SK-N-SH treated with all-trans-retinoic acid at 6 μM for 48 hours (cell line): ENCODE measurements around the gene TMEM151A.

ENCODE experiments used
- ARNTL ChIP-seq: fragments of 450-650 bp; formaldehyde crosslinking; IDR thresholded peaks from 2 replicates; pipeline ENCODE4 v1.5.0; 2020; ENCODE audit warnings: low read depth, mild to moderate bottlenecking, moderate library complexity, borderline replicate concordance
- CSDC2 ChIP-seq: fragments of 250-450 bp; sonication (Bioruptor Pico); IDR thresholded peaks from 2 replicates; pipeline ENCODE4 v1.5.0; 2020; ENCODE audit warnings: mild to moderate bottlenecking, moderate library complexity
- ESRRG ChIP-seq: fragments of 250-450 bp; sonication (Bioruptor Pico); IDR thresholded peaks from 2 replicates; pipeline ENCODE4 v1.6.1; 2021; ENCODE audit warnings: mild to moderate bottlenecking
- OSR1 ChIP-seq: fragments of 250-450 bp; sonication (Bioruptor Pico); IDR thresholded peaks from 2 replicates; pipeline ENCODE4 v1.8.0; 2022; ENCODE audit warnings: moderate library complexity, mild to moderate bottlenecking, inconsistent platforms
- SNAI2 ChIP-seq: fragments of 250-450 bp; sonication (Bioruptor Pico); IDR thresholded peaks from 2 replicates; pipeline ENCODE4 v1.5.0; 2020; ENCODE audit warnings: mild to moderate bottlenecking, moderate library complexity
- TCF4 ChIP-seq: fragments of 250-450 bp; sonication (Bioruptor Pico); IDR thresholded peaks from 2 replicates; pipeline ENCODE4 v1.8.0; 2021; ENCODE audit warnings: mild to moderate bottlenecking, moderate library complexity, borderline replicate concordance
- TOX ChIP-seq: fragments of 250-450 bp; sonication (Bioruptor Pico); IDR thresholded peaks from 2 replicates; pipeline ENCODE4 v1.8.0; 2021; ENCODE audit warnings: mild to moderate bottlenecking, moderate library complexity, borderline replicate concordance
- ZC3H10 ChIP-seq: fragments of 250-450 bp; sonication (Bioruptor Pico); IDR thresholded peaks from 2 replicates; pipeline ENCODE4 v1.5.1; 2021; ENCODE audit warnings: mild to moderate bottlenecking, moderate library complexity
- ZFP3 ChIP-seq: fragments of 250-450 bp; sonication (Bioruptor Pico); IDR thresholded peaks from 2 replicates; pipeline ENCODE4 v1.5.0; 2020; ENCODE audit warnings: mild to moderate bottlenecking, moderate library complexity
- ZFP30 ChIP-seq: fragments of 450-650 bp; formaldehyde crosslinking; IDR thresholded peaks from 2 replicates; pipeline ENCODE4 v1.5.0; 2022; ENCODE audit warnings: mild to moderate bottlenecking, moderate library complexity
- TF ChIP-seq, protein P1 (sequence below): fragments of 250-450 bp; sonication (Bioruptor Pico); IDR thresholded peaks from 2 replicates; pipeline ENCODE4 v1.5.1; 2021; ENCODE audit warnings: mild to moderate bottlenecking, moderate library complexity
- TF ChIP-seq, protein P2 (sequence below): fragments of 250-450 bp; sonication (Bioruptor Pico); IDR thresholded peaks from 2 replicates; pipeline ENCODE4 v1.8.0; 2020; ENCODE audit warnings: mild to moderate bottlenecking, moderate library complexity, borderline replicate concordance
- TF ChIP-seq, protein P3 (sequence below): fragments of 250-450 bp; sonication (Bioruptor Pico); IDR thresholded peaks from 2 replicates; pipeline ENCODE4 v1.5.1; 2020; ENCODE audit warnings: low read depth, mild to moderate bottlenecking, moderate library complexity

DNA sequence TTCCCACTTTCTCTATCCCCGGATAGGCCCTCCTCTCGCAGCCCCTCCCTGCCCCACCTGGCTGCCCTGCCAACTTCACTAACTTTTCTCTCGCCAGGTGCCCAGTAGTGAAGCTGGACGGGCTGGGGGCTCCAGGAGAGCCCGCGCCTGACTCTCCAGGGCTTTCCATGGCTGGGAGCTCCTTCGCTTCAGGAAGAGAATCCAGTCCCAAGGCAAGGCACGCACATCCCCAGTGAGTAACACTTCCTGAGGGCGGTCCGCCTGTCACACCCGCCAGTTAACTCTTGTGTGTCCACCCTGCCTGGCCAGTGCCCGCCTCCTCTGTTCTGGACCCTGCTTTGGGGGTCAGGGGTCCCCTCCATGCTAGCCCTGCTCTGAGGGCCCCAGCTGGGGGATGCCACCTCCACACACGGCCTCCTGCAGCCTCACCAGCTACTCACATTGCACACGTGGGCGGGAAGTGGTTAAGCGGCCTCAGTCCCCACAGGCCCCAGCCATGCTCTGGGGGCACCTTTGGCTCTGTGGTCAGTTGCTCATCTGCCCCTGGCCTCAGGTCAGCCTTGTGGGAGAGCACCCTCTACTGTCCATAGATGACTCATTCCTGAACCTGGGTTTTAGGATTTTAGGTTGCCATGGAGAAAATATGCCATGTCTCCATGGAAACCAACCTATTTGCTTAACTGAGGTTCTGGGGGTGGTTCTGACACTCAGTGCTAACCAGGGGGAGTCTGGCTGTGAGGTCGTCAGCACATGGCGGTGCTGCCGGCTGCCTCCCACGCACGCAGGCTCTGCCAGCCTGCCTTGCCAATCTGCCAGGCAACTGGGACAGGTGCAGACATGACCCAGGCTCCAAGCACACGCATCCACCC is 44.8 kb downstream of the TMEM151A start, which contains the start of gene RIN1:
- TF ChIP-seq ZFP3 (CRISPR knock-in tag) (peak; percentile 54; the same call in 1 of the 2 replicates), OSR1 (no peak), SNAI2 (CRISPR knock-in tag) (no peak), CSDC2 (CRISPR knock-in tag) (no peak), ZC3H10 (CRISPR knock-in tag) (no peak), TCF4 (CRISPR knock-in tag) (no peak), ESRRG (CRISPR knock-in tag) (no peak), TOX (CRISPR knock-in tag) (no peak), ZFP30 (CRISPR knock-in tag) (no peak), ARNTL (CRISPR knock-in tag) (no peak)
- TF ChIP-seq, protein P1, sequence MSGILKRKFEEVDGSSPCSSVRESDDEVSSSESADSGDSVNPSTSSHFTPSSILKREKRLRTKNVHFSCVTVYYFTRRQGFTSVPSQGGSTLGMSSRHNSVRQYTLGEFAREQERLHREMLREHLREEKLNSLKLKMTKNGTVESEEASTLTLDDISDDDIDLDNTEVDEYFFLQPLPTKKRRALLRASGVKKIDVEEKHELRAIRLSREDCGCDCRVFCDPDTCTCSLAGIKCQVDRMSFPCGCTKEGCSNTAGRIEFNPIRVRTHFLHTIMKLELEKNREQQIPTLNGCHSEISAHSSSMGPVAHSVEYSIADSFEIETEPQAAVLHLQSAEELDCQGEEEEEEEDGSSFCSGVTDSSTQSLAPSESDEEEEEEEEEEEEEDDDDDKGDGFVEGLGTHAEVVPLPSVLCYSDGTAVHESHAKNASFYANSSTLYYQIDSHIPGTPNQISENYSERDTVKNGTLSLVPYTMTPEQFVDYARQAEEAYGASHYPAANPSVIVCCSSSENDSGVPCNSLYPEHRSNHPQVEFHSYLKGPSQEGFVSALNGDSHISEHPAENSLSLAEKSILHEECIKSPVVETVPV (CRISPR knock-in tag) = no peak
- TF ChIP-seq, protein P2, sequence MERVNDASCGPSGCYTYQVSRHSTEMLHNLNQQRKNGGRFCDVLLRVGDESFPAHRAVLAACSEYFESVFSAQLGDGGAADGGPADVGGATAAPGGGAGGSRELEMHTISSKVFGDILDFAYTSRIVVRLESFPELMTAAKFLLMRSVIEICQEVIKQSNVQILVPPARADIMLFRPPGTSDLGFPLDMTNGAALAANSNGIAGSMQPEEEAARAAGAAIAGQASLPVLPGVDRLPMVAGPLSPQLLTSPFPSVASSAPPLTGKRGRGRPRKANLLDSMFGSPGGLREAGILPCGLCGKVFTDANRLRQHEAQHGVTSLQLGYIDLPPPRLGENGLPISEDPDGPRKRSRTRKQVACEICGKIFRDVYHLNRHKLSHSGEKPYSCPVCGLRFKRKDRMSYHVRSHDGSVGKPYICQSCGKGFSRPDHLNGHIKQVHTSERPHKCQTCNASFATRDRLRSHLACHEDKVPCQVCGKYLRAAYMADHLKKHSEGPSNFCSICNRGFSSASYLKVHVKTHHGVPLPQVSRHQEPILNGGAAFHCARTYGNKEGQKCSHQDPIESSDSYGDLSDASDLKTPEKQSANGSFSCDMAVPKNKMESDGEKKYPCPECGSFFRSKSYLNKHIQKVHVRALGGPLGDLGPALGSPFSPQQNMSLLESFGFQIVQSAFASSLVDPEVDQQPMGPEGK = peak; percentile 74; the same call in 1 of the 2 replicates
- TF ChIP-seq, protein P3, sequence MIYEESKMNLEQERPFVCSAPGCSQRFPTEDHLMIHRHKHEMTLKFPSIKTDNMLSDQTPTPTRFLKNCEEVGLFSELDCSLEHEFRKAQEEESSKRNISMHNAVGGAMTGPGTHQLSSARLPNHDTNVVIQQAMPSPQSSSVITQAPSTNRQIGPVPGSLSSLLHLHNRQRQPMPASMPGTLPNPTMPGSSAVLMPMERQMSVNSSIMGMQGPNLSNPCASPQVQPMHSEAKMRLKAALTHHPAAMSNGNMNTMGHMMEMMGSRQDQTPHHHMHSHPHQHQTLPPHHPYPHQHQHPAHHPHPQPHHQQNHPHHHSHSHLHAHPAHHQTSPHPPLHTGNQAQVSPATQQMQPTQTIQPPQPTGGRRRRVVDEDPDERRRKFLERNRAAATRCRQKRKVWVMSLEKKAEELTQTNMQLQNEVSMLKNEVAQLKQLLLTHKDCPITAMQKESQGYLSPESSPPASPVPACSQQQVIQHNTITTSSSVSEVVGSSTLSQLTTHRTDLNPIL (CRISPR knock-in tag) = no peak
